Measurements from ENCODE around the gene TOM1L1.

TOM1L1 gene

GRCh38 chr17:54971901-54972300 lies 71.2 kb downstream of the TOM1L1 start:
- TF ChIP-seq CTCF (IDR thresholded peaks at IDR 0.05): no peak
- Histone ChIP-seq H3K9me3 (no peaks in the 10 kb centered on the region), H3K27me3 (no peaks in the 10 kb centered on the region), H3K27ac (no peak overlapping the region), H3K36me3 (no peaks in the 10 kb centered on the region), H3K4me1 (ENCODE audit: control insufficient read depth in 1 of 2, insufficient read depth in 1 of 2, low read depth in 1 of 2, low read length in 1 of 2) (peaks cover 12 to 17% of the 10 kb centered on the region in 2 experiments), H3K4me3 (ENCODE audit: low read depth in 1 of 2, low read length in 1 of 2) (no peak overlapping the region)

DNA sequence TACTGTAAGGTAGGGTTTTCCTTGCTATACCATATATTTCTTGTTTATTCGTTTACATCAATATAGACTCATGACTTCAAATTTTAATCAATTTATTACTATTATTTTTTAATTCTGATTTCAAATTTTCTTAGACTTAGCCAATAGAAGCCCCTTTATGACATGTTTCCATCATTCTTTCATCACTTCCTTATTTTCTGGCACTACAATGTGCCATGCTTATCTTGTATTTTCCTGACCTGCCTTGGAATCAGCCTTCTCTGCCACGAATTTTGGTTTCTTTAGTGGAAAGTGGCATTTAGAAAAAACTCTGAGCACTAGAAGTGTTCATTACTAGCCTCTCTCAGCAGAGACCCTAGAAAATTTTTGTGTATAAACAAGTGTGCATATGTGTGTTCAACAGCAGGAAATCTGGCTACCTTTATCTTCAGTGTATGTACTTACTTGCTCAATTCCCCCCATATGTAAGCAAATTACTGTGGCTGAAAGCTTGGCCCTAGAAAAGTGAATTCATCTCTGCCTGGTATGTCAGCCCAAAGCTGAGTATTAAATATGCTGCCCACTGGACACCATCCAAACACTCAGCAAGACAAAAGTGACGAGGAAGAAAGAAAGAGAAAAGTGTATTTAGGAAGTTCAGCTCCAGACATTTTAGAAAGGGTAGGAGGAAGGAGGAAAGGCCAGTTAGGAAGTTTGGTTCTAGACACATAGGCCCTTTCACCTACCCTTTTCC lies 71.9 kb downstream of the TOM1L1 start:
- Histone ChIP-seq H3K27me3 (no peaks in the 10 kb centered on the region), H3K9me3 (no peaks in the 10 kb centered on the region), H3K27ac (no peak overlapping the region), H3K36me3 (no peaks in the 10 kb centered on the region), H3K4me1 (ENCODE audit: control insufficient read depth in 1 of 2, insufficient read depth in 1 of 2, low read depth in 1 of 2, low read length in 1 of 2) (peaks cover 11 to 12% of the 10 kb centered on the region in 2 experiments), H3K4me3 (ENCODE audit: low read depth in 1 of 2, low read length in 1 of 2) (no peak overlapping the region)
- TF ChIP-seq CTCF (IDR thresholded peaks at IDR 0.05): no peak

DNA sequence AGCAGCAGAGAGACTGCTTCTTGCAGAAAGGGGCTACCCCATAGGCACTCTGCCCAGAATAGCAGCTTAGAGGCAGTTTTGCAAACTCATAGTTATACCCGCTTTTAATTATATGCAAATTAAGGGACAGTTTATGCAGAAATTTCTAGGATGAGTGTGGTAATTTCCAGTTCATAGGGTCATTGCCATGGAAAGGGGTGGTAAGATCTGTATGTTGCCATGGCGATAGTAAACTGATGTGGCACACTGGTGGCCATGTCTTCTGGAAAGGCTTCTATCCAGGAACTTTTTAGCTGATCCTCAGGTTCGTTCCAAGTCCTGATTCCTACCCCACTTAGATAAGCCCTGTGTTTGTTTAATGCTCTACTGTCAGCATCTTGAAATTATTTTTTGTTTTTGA lies 74.1 kb downstream of the TOM1L1 start:
- H3K27me3 ChIP-seq: no peaks in the 10 kb centered on the region
- no peak overlapping the region for H3K4me3 ChIP-seq (ENCODE audit: low read depth in 1 of 2, low read length in 1 of 2)
- H3K9me3 ChIP-seq: no peaks in the 10 kb centered on the region
- H3K4me1 ChIP-seq (ENCODE audit: control insufficient read depth in 1 of 2, insufficient read depth in 1 of 2, low read depth in 1 of 2, low read length in 1 of 2): no peaks in the 10 kb centered on the region
- TF ChIP-seq CTCF (IDR thresholded peaks at IDR 0.05): no peak
- H3K36me3 ChIP-seq: no peaks in the 10 kb centered on the region
- no peak overlapping the region for H3K27ac ChIP-seq

- no peak overlapping the region for H3K4me3 ChIP-seq (ENCODE audit: low read depth in 1 of 2, low read length in 1 of 2)
- no peaks in the 10 kb centered on the region for H3K4me1 ChIP-seq (ENCODE audit: control insufficient read depth in 1 of 2, insufficient read depth in 1 of 2, low read depth in 1 of 2, low read length in 1 of 2)
- no peak for TF ChIP-seq CTCF (IDR thresholded peaks at IDR 0.05)
- no peaks in the 10 kb centered on the region for H3K36me3 ChIP-seq
- H3K9me3 ChIP-seq: no peaks in the 10 kb centered on the region
- no peaks in the 10 kb centered on the region for H3K27me3 ChIP-seq
- no peak overlapping the region for H3K27ac ChIP-seq
These were observed 75.7 kb downstream of the TOM1L1 start for GRCh38 chr17:54976316-54976715.

DNA sequence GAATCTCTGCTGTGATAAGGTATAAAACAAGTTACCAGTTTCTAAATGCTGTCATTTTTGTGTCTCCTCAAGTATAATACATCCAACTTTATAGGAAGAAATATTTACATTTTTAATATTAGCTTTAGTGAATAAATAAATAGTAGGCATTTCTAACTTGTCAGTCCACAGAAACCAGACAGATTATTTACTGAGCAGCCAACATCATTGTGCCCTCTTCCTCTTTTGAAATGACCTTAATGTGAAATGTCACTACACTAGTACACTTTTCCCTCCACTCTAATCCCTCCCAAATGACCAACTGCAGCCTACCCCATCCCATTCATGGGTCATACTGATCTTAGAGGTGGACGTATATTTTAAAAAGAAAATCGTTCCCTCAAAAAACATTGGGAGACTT lies 77.1 kb downstream of the TOM1L1 start:
- Histone ChIP-seq H3K27me3 (no peaks in the 10 kb centered on the region), H3K36me3 (no peaks in the 10 kb centered on the region), H3K27ac (no peak overlapping the region), H3K4me1 (ENCODE audit: control insufficient read depth in 1 of 2, insufficient read depth in 1 of 2, low read depth in 1 of 2, low read length in 1 of 2) (no peaks in the 10 kb centered on the region), H3K9me3 (no peaks in the 10 kb centered on the region), H3K4me3 (ENCODE audit: low read depth in 1 of 2, low read length in 1 of 2) (no peak overlapping the region)
- no peak for TF ChIP-seq CTCF (IDR thresholded peaks at IDR 0.05)
